Body of pancreas (tissue), 4 donors: ENCODE results near the gene SMPD3. TPM values are rescaled to one million over a fixed set of nuclear protein-coding genes. Genes with fewer than 3 reads are reported as not detected.

Experiments
- ATAC-seq: fragments of 150-250 bp; one replicate; pipeline ENCODE4 v1.9.1; 2016
- DNase-seq, 4 donors: peaks; one replicate each; pipeline ENCODE4 v3.0.0-alpha.2; 2019
- H3K27ac ChIP-seq, 4 donors: fragments of 200-600 bp; sonication (generic); 1 replicate in 3 of 4; 2 replicates in 1 of 4; pipeline versions ENCODE4 v1.5.1 to v1.6.1; 2016 to 2019; ENCODE audit warnings: mild to moderate bottlenecking in 1 of 4, mixed read lengths in 1 of 4, moderate library complexity in 1 of 4
- H3K27me3 ChIP-seq, 2 donors: fragments of 200-600 bp; sonication (generic); one replicate each; pipeline ENCODE4 v1.6.0; 2016; ENCODE audit warnings: mild to moderate bottlenecking in 1 of 2
- H3K36me3 ChIP-seq, 2 donors: fragments of 200-600 bp; sonication (generic); replicated peaks in 1 of 2; 2 replicates each; pipeline ENCODE4 v1.5.1; 2016; ENCODE audit warnings: low read depth in 2 of 2; ENCODE audit not compliant: insufficient read depth in 1 of 2
- H3K4me1 ChIP-seq: fragments of 200-600 bp; sonication (generic); one replicate; pipeline ENCODE4 v1.6.0; 2016
- H3K4me3 ChIP-seq, 2 donors: fragments of 200-600 bp; sonication (generic); 1 replicate in 1 of 2; 2 replicates in 1 of 2; pipeline ENCODE4 v1.5.1; 2016 to 2019
- H3K9me3 ChIP-seq, 3 donors: fragments of 200-600 bp; sonication (generic); 1 replicate in 2 of 3; 2 replicates in 1 of 3; pipeline ENCODE4 v1.5.1; 2016
- POLR2A ChIP-seq, 3 donors: fragments of 450-650 bp; IDR thresholded peaks; one replicate each; pipeline ENCODE4 v1.6.1; 2016; ENCODE audit warnings: antibody characterized with exemption in 3 of 3, mild to moderate bottlenecking in 2 of 3
- WGBS, 2 donors: methylation state at CpG; one replicate each; pipeline ENCODE4 v1.1.5; 2017; 5-methylcytosine and 5-hydroxymethylcytosine counted together
- intact Hi-C: fragments of 100-400 bp; cut with DNase I; formaldehyde crosslinking; loops from one replicate; pipeline ENCODE4 v1.15.1; 2023
- total RNA-seq, 2 donors: library from RNA; depleted of rRNA; stranded (reverse); fragments of >200 nt; gene quantifications; one replicate each; pipeline ENCODE4 v1.1.0, GENCODE V29; 2016
- TF ChIP-seq, protein P1 (sequence below), 7 experiments: fragments of 450-650 bp in 4 of 7; fragments of 200-600 bp in 3 of 7; sonication (generic) in 3 of 7; IDR thresholded peaks; one replicate each; pipeline ENCODE4 v1.5.1; 2016 to 2019; ENCODE audit warnings: antibody characterized with exemption in 7 of 7

SMPD3 gene
- total RNA-seq, 2 donors from 2014 or later, result 1.3 to 4.6 TPM

DNA sequence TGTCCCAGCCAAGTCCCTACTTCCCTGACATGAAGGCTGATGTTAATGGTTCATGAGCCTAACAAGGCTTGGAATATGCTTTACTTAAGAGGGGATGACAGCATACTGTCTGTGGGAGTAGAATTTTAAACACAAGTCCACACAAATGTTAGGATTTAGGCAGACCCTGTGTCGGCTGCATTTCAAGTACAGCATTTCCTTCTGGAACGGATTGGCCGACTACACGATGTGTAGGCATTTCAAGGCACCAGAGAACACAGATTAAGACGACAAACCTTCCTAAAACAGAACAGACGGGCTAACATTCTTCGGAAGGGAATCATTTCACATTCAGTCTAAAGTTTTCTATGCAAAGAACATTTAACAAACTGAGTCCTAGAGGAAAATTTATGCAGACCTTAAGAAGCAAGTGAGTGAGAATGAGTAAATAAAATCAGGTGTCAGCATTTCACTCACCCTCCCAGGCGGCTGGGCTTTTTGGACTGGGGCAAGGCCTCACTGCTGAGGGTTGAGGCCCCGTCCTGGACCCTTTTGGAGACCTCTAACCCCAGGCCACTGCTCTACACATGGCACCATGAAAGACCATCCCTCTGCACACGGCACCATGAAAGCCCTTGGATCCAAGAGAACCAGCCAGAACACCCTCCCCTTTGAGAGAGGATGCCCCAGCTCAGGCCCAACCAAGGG lies 67.5 kb downstream of the SMPD3 start:
- WGBS, 2 donors, result 85% methylated on average over 10 of the region's 10 CpGs
- H3K4me3 ChIP-seq, result no peak overlapping the region
- no peak for DNase-seq
- ATAC-seq, result no peak
- H3K36me3 ChIP-seq, result no peaks in the 10 kb centered on the region
- H3K27ac ChIP-seq, result no peak overlapping the region
- H3K27me3 ChIP-seq, result no peaks in the 10 kb centered on the region
- H3K4me1 ChIP-seq, result no peaks in the 10 kb centered on the region
- intact Hi-C loops, result no loop called here
- no peaks in the 10 kb centered on the region for H3K9me3 ChIP-seq
- TF ChIP-seq, protein P1, sequence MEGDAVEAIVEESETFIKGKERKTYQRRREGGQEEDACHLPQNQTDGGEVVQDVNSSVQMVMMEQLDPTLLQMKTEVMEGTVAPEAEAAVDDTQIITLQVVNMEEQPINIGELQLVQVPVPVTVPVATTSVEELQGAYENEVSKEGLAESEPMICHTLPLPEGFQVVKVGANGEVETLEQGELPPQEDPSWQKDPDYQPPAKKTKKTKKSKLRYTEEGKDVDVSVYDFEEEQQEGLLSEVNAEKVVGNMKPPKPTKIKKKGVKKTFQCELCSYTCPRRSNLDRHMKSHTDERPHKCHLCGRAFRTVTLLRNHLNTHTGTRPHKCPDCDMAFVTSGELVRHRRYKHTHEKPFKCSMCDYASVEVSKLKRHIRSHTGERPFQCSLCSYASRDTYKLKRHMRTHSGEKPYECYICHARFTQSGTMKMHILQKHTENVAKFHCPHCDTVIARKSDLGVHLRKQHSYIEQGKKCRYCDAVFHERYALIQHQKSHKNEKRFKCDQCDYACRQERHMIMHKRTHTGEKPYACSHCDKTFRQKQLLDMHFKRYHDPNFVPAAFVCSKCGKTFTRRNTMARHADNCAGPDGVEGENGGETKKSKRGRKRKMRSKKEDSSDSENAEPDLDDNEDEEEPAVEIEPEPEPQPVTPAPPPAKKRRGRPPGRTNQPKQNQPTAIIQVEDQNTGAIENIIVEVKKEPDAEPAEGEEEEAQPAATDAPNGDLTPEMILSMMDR (IDR thresholded peaks at IDR 0.05), result no peak
- no peak for TF ChIP-seq POLR2A (IDR thresholded peaks at IDR 0.05)

DNA sequence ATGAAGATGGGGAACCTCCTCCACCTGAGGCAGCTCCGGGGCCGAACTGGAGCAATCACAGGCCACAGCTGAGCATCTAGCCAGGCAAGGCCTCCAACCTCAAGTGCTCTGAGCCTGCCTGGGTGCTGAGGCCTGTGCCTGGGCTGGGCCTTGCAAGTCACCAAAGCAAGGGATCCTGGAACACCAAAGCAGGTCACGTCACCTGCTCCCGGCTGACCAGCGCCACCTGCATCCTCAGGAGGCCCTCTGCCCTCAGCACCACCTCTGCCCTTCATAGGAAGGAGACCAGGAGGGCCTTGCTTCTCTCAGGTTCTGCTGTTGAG lies 68.0 kb downstream of the SMPD3 start:
- WGBS, 2 donors, result 82 to 100% methylated on average over 1 to 5 of the region's 5 CpGs
- Histone ChIP-seq H3K36me3 (no peaks in the 10 kb centered on the region), H3K4me1 (no peaks in the 10 kb centered on the region), H3K27me3 (no peaks in the 10 kb centered on the region), H3K4me3 (no peak overlapping the region), H3K27ac (no peak overlapping the region), H3K9me3 (no peaks in the 10 kb centered on the region)
- DNase-seq (no peak), ATAC-seq (no peak)
- intact Hi-C loops, result no loop called here
- TF ChIP-seq, protein P1 (IDR thresholded peaks at IDR 0.05), result no peak
- TF ChIP-seq POLR2A (IDR thresholded peaks at IDR 0.05), result no peak

DNA sequence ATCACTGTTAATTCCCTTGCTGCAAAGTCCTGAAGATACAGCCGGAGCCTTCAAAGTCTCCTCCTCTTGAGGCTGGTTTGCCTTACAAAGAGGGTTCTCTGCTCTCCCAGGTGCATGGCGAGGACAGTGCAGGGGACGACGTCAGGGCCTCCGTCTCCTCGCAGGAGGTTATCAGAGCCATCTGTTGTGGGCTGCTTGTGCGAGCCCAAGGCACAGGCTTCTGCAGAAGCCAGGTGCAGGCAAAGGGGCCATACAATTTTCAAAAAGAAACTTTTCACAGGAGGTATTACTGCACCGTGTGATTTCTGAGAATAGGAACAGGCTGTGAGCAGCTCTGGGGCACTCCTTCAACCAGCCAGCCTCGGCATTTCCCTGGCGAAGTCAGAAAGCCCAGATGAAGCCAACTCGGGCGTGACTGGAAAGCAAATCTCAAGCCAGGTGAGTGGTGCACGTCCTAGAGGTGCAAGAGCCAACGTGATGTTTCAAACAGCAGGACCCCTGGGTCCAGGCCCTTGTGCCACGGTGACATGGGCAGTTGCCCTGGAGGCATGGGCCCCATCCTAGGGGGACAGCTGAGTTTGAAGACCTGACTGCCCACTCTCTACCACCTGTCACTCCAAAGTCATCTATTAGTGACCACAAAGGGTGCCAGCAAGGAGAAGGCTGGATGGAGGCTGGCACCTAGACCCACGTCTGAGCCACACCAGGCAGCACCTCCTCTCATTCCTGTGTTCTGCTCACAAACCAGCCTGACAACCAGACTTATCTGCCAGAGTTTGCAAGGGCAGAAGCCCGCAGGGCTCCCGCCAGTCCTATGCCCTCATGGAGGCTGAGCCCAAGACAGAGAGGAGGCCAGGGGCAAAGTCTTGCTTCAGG lies 68.6 kb downstream of the SMPD3 start:
- 72 to 83% methylated on average over 16 to 17 of the region's 18 CpGs for WGBS, 2 donors
- no peak for TF ChIP-seq POLR2A (IDR thresholded peaks at IDR 0.05)
- TF ChIP-seq, protein P1 (IDR thresholded peaks at IDR 0.05), result no peak
- no peak for DNase-seq
- Histone ChIP-seq H3K4me3 (no peak overlapping the region), H3K27me3 (no peaks in the 10 kb centered on the region), H3K36me3 (no peaks in the 10 kb centered on the region), H3K4me1 (no peaks in the 10 kb centered on the region), H3K9me3 (no peaks in the 10 kb centered on the region), H3K27ac (no peak overlapping the region)
- intact Hi-C loops, result no loop called here
- ATAC-seq, result no peak

DNA sequence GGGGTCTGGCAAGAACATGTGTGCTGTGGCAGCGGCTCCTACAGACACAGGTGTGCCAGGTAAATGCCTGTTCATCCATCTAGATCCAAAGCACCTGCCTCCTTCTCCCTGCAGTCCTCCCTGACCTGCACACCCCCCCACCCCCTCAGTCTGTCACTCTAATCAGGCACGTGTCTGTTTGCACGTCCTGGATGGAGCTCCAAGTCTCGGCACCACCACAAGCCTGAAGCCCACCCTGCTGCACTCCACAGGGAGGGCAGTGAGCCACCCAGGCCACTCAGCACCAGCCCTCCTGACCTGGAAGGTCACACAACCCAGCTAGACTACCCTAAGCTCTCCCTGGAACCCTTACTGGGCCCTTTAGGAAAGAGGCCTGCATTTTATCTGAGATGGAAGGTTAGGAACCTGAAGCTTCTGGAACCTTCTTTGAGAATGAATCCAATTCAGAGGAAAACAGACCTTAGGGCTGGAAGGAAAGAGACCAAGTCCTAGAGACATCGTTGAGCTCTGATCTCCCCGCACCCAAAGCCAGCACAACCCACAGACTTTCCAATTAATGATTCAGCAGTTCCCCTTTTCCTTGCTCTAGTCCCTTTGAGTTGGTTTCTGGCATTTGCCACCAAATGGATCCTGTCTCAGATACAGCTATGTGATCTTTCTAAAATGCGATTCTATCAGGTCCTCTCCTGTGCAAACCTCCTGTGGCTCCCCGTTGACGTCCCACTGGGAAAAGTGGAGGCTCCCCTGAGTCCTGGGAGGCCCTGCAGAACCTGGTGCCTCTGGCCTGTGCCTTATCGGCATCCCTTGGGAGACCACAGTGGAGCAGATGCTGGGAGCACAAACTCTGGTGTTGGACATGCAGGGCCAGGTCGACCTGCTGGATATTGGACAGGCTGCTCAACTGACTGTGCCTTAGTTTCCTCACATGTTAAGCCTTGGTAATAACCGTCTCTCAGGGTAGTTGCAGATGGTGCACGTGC lies 69.6 kb downstream of the SMPD3 start:
- H3K36me3 ChIP-seq, result no peaks in the 10 kb centered on the region
- ATAC-seq (no peak), DNase-seq (no peak)
- peaks cover 3% of the 10 kb centered on the region for H3K4me1 ChIP-seq
- no peaks in the 10 kb centered on the region for H3K9me3 ChIP-seq
- intact Hi-C loops, result no loop called here
- no peaks in the 10 kb centered on the region for H3K27me3 ChIP-seq
- TF ChIP-seq, protein P1 (IDR thresholded peaks at IDR 0.05), result no peak
- no peak for TF ChIP-seq POLR2A (IDR thresholded peaks at IDR 0.05)
- WGBS, 2 donors, result 75 to 85% methylated on average over 8 to 13 of the region's 13 CpGs
- H3K4me3 ChIP-seq, result no peak overlapping the region
- H3K27ac ChIP-seq, result no peak overlapping the region
